ENCODE data around the gene AIP.

DNA sequence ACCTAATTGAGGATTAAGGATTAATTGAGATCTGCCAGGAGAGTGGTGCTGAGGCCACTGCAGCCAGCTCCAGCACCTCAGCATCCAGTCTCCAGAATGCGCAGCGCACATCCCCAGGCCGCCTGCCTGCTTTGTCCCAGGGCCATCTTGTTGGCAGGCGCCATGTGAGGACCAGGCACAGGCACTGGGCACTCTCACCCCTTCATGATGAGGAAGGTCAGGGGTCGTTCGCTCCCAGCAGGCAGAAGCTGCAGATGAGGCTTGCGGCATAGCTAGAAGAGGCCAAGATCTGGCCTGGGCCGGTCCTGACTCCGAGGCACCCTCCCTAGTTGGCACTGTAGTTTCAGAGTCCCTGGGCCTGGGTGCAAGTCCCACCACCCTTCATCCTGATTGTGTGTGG, 34.0 kb downstream of the AIP start:
- no peak for TF ChIP-seq POLR2A (IDR thresholded peaks at IDR 0.05)
- TF ChIP-seq, protein P1, sequence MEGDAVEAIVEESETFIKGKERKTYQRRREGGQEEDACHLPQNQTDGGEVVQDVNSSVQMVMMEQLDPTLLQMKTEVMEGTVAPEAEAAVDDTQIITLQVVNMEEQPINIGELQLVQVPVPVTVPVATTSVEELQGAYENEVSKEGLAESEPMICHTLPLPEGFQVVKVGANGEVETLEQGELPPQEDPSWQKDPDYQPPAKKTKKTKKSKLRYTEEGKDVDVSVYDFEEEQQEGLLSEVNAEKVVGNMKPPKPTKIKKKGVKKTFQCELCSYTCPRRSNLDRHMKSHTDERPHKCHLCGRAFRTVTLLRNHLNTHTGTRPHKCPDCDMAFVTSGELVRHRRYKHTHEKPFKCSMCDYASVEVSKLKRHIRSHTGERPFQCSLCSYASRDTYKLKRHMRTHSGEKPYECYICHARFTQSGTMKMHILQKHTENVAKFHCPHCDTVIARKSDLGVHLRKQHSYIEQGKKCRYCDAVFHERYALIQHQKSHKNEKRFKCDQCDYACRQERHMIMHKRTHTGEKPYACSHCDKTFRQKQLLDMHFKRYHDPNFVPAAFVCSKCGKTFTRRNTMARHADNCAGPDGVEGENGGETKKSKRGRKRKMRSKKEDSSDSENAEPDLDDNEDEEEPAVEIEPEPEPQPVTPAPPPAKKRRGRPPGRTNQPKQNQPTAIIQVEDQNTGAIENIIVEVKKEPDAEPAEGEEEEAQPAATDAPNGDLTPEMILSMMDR (IDR thresholded peaks at IDR 0.05 in 4 of 5, conservative IDR thresholded peaks at IDR 0.05 in 1 of 5) = no peak
